Occipital lobe (tissue), 2 donors: ENCODE results near the gene TGM1. TPM values are rescaled to one million over a fixed set of nuclear protein-coding genes. Genes with fewer than 3 reads are reported as not detected.

Experiments used
- DNase-seq: peaks from one replicate; lab custom pipeline; 2025; lab: John Stamatoyannopoulos, UW
- total RNA-seq: library from RNA; depleted of rRNA; stranded (reverse); fragments of >200 nt; gene quantifications from one replicate; pipeline ENCODE4 v1.2.3, GENCODE V29; 2014

Gene TGM1
- total RNA-seq, 1 donor from 2014 or later = 0.94 TPM

GRCh38 chr14:24271134-24271833, 8.3 kb upstream of the TGM1 start, which contains the start of gene RABGGTA:
Gene RABGGTA (minus strand): TSS chr14:24271597. CDS start chr14:24271115, 482 bp downstream.
- peak; percentile 76 for DNase-seq

GRCh38 chr14:24270537-24271133, 7.7 kb upstream of the TGM1 start:
- no peak for DNase-seq

GRCh38 chr14:24269910-24270536, 7.0 kb upstream of the TGM1 start:
- DNase-seq = no peak

GRCh38 chr14:24269368-24269767, 6.4 kb upstream of the TGM1 start:
- DNase-seq = no peak

GRCh38 chr14:24268225-24268624, 5.2 kb upstream of the TGM1 start:
- no peak for DNase-seq

- DNase-seq = no peak
These were observed 4.5 kb upstream of the TGM1 start for GRCh38 chr14:24267516-24267915.

GRCh38 chr14:24266344-24267244, 3.6 kb upstream of the TGM1 start:
- no peak for DNase-seq

- DNase-seq = no peak
These were observed 1.3 kb upstream of the TGM1 start for GRCh38 chr14:24264298-24264697.

GRCh38 chr14:24263848-24264247, 871 bp upstream of the TGM1 start:
- DNase-seq = no peak

GRCh38 chr14:24261969-24262327, 1.0 kb downstream of the TGM1 start:
- DNase-seq = no peak

GRCh38 chr14:24261256-24261968, 1.6 kb downstream of the TGM1 start:
- DNase-seq = no peak

GRCh38 chr14:24260780-24261157, 2.2 kb downstream of the TGM1 start:
- DNase-seq = no peak

- DNase-seq = no peak
These were observed 2.8 kb downstream of the TGM1 start for GRCh38 chr14:24260026-24260779.

GRCh38 chr14:24259282-24260025, 3.5 kb downstream of the TGM1 start:
- no peak for DNase-seq

- no peak for DNase-seq
These were observed 4.3 kb downstream of the TGM1 start for GRCh38 chr14:24258548-24259265.

GRCh38 chr14:24258119-24258518, 4.9 kb downstream of the TGM1 start:
- DNase-seq = no peak

GRCh38 chr14:24256960-24257359, 6.0 kb downstream of the TGM1 start:
- no peak for DNase-seq

- DNase-seq = no peak
These were observed 6.9 kb downstream of the TGM1 start for GRCh38 chr14:24255931-24256711.
